ENCODE measurements around the gene PSME3.
"Not testable (repeated sequence)": the region's sequence is repeated elsewhere in the genome, so short reads cannot be mapped to it uniquely, and the experiment has no call there.

Gene PSME3

GRCh38 chr17:42878924-42879595, 45.9 kb downstream of the PSME3 start:
- DNase-seq: no peak

GRCh38 chr17:42879596-42879985, 46.4 kb downstream of the PSME3 start:
- DNase-seq: no peak

DNA sequence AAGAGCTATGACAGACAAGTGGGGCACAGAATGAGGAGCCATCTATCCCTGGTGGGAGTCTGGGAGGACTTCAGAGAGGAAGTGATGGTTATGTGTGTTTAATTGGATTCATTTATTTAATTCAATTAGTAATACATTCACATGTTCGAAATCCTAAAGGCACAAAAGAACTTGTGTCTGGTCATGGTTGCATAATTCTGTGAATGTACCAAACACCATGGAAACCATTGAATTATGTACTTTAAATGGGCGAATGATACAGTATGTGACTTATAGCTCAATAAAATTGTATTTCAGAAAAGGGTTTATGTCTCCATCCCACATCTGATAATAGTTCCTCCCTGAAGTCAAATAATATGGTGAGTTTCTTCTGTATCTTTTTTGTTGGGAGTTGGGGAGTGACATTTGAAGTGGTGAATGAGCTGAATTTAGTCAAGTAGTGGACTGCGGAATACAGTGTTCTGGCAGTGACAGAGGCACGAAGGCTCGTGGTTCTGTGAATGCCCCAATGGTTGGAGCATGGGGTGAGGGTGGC, 47.6 kb downstream of the PSME3 start:
- no peak for DNase-seq

DNA sequence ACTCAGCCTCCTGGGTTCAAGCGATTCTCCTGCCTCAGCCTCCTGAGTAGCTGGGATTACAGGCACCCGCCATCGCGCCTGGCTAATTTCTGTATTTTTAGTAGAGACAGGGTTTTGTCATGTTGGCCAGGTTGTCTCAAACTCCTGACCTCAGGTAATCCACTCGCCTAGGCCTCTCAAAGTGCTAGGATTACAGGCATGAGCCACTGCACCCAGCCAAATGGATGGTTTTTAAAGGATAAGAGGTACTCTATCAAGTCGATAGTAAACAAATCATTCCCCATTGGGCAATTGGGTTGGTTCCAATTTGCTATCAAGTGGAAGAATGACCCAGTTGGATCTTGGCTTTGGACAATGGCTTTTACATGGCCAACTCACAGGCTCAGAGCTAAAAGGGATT, 48.5 kb downstream of the PSME3 start:
- not testable (repeated sequence) for DNase-seq

- DNase-seq: no peak
These were observed 49.0 kb downstream of the PSME3 start for GRCh38 chr17:42882166-42882565.

GRCh38 chr17:42883802-42884558, 50.8 kb downstream of the PSME3 start:
- DNase-seq: no peak

GRCh38 chr17:42885806-42886205, 52.6 kb downstream of the PSME3 start:
- not testable (repeated sequence) for DNase-seq

DNA sequence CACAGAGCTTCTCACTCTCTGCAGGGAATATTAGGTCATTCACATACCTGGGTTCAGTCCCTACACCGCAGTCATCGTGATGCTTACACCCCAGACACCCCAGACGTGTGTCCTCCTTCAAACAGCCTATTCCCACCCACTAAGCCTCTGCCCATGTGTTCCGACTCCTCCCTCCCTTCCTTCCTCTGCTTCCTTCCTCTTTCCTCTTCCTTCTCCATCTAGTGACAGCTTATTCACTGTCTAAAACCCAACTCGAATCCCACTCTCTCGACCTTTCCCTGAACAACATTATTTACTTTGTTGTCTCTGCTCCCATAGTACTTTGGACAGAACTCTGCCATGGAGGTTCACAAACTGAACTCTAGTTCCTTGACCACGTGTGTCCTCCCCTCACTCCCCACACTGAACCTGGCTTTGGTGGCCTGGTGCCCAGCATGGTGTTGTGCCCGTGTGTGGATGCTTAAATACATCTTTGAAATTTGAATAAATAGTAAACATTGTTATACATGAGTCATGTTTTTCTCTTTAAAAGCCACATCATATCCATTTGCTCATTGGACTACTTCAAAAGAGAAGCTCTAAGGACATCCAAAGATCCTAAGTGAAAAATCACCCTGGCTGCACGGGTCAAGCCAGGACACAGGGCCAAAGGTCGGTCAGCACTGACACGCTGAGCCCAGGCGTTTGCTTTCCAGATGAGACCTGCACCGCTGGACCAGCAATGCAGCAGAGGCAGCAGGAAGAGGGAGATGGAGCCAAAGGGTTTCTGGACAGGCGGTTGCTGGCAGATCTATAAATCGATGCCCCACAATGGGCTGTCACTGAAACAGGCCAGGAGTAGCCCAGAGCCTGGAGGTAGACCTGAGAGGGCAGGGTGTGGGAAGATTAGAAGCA, 53.3 kb downstream of the PSME3 start:
- DNase-seq: no peak

- no peak for DNase-seq
These were observed 56.6 kb downstream of the PSME3 start for GRCh38 chr17:42889809-42890208.

DNA sequence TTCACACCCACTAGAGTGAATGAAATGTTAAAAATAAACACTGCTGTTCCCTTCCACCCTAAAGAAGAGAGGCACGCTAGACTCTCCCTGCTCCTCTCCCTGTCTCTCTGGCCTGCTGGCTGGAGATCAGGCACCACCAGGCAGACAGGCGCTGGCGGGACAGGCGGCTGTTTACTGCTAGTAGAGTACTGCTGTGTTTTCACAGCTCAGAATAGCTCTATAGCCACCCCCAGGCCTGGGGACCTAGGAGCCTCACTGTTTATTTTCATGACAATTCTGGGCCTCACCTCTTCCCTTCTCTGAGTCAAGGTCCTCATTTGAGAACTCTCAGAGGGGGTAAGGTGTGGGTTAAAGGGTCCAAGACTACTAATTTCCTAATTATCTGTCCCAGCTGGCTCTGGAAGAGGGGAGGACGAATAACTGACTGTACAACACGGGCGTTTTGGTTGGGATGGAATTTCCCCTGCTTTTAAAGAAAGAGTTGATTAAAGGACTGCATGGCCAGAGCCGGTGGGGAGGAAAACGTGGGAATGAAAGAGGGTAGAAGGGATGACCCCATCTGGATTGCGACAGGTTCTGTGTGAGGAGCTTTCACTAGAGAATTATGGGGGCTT, 58.4 kb downstream of the PSME3 start:
- no peak for DNase-seq

DNA sequence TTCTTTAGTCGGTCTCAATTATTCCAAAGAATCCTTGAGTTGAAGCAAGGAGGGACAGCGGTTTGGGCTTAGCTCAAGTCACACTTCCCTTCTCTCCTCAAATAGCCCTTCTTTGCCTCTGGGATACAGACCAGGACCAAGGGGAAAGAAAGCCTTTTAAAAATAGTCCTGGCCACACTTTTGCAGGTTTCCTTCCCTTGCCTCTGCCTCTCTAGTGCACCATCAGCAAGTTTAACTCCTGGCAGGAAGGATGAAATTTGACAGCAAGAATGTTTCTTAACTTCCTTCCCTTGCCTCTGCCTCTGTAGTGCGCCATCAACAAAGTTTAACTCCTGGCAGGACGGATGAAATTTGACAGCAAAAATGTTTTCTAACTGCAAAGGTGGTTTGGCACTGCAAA, 60.2 kb downstream of the PSME3 start:
- no peak for DNase-seq

Data from cerebellar nuclear complex (tissue), 1 donor.